Measurements from ENCODE around the gene TPPP2. TPM values are rescaled to one million over a fixed set of nuclear protein-coding genes. Genes with fewer than 3 reads are reported as not detected.

TPPP2 gene
- total RNA-seq, 1 experiment from 2014 or later: not detected

DNA sequence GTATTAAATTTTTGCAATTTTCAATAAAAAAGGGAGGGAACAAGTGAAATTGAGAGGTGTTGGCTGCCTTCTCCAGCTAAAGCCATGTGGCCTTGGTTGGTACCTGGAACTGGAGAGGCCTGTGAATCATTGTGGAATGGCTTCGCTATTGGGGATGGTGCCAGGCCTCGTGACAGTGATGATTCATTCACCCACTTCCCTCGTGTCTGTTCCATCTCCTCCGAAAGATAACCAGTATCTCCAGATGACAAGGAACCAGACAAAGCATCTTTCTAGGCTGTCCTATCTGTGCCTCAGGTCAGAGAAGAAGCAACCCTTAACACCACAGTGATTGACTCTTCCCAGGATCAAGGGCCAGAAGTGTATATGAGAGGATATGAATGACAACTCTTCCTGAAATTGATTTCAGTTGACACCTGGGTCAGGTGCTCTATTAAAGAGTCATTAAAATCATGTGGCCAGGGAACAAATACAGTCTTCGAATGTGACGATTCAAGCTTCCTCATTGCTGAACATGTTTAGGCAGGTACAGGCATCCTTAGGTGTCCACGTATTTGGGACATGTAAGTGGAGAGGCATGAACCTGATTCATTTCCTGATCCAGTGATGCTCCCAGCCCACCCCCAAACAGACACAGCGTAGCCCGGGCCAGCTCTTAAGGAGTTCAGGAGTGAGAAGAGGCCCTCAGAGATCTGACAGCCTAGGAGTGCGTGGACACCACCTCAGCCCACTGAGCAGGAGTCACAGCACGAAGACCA lies 11.8 kb downstream of the TPPP2 start, which contains the start of gene RNASE7:
TSS of gene RNASE7 (plus strand) at position 687 of the 758 bp plus-strand sequence. CDS start 631 bp downstream, outside the sequence.
- CTCF ChIA-PET: no interaction called here
- H3K9me3 ChIP-seq (ENCODE audit: low read length): no peaks in the 10 kb centered on the region
- H3F3A ChIP-seq (ENCODE audit: low read length, unreplicated experiment): no peaks in the 10 kb centered on the region
- no peaks in the 10 kb centered on the region for H3K9me2 ChIP-seq (replicated peaks; ENCODE audit: low read length)
- no peak within 1 kb of the TSS for H3K4me2 ChIP-seq (ENCODE audit: low read length)
- H4K20me1 ChIP-seq (ENCODE audit: low read length): no peaks in the 10 kb centered on the region
- DNase-seq (no peak), ATAC-seq (no peak)
- no peak within 1 kb of the TSS for H2AFZ ChIP-seq (ENCODE audit: low read length)
- H3K4me3 ChIP-seq (ENCODE audit: low read length): no peak within 1 kb of the TSS
- intact Hi-C loops (cut with micrococcal nuclease): loop anchor here (5.0 kb wide), 2 partner anchors 185 to 345 kb away; no protein-coding TSS in a partner anchor
- H3K9ac ChIP-seq (ENCODE audit: low read length): no peak within 1 kb of the TSS
- peaks cover 30% of the 10 kb centered on the region for H3K27me3 ChIP-seq (ENCODE audit: low read length)
- no peaks in the 10 kb centered on the region for H3K79me2 ChIP-seq (ENCODE audit: low read length)
- no peaks in the 10 kb centered on the region for H3K4me1 ChIP-seq (ENCODE audit: insufficient read depth, low read length)
- H3K36me3 ChIP-seq (ENCODE audit: low read depth, low read length): no peaks in the 10 kb centered on the region
- no peak within 1 kb of the TSS for H3K27ac ChIP-seq (ENCODE audit: low read length)
- TF ChIP-seq EZH2 (IDR thresholded peaks at IDR 0.05; ENCODE audit: low read length, unreplicated experiment) (no peak), EZH2phosphoT487 (IDR thresholded peaks at IDR 0.05; ENCODE audit: borderline replicate concordance, low read length) (no peak)
- TF ChIP-seq, protein P1, sequence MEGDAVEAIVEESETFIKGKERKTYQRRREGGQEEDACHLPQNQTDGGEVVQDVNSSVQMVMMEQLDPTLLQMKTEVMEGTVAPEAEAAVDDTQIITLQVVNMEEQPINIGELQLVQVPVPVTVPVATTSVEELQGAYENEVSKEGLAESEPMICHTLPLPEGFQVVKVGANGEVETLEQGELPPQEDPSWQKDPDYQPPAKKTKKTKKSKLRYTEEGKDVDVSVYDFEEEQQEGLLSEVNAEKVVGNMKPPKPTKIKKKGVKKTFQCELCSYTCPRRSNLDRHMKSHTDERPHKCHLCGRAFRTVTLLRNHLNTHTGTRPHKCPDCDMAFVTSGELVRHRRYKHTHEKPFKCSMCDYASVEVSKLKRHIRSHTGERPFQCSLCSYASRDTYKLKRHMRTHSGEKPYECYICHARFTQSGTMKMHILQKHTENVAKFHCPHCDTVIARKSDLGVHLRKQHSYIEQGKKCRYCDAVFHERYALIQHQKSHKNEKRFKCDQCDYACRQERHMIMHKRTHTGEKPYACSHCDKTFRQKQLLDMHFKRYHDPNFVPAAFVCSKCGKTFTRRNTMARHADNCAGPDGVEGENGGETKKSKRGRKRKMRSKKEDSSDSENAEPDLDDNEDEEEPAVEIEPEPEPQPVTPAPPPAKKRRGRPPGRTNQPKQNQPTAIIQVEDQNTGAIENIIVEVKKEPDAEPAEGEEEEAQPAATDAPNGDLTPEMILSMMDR (conservative IDR thresholded peaks at IDR 0.05; ENCODE audit: low read depth, low read length): no peak
- POLR2A ChIA-PET (ENCODE audit: unreplicated experiment): interaction anchor here (0.6 kb wide), 1 partner anchor 60 kb away, joined by 6 read pairs; no protein-coding TSS in a partner anchor
- no TSS peak for BruUV-seq (replicated peaks)

DNA sequence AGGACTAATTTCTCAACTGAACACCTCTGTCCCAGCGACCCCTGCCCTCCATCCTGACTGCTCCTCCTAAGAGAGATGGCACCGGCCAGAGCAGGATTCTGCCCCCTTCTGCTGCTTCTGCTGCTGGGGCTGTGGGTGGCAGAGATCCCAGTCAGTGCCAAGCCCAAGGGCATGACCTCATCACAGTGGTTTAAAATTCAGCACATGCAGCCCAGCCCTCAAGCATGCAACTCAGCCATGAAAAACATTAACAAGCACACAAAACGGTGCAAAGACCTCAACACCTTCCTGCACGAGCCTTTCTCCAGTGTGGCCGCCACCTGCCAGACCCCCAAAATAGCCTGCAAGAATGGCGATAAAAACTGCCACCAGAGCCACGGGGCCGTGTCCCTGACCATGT lies 12.9 kb downstream of the TPPP2 start:
- H3K79me2 ChIP-seq (ENCODE audit: low read length): no peaks in the 10 kb centered on the region
- no peak overlapping the region for H2AFZ ChIP-seq (ENCODE audit: low read length)
- TF ChIP-seq EZH2phosphoT487 (IDR thresholded peaks at IDR 0.05; ENCODE audit: borderline replicate concordance, low read length) (no peak), EZH2 (IDR thresholded peaks at IDR 0.05; ENCODE audit: low read length, unreplicated experiment) (no peak)
- TF ChIP-seq, protein P1 (conservative IDR thresholded peaks at IDR 0.05; ENCODE audit: low read depth, low read length): no peak
- no peak overlapping the region for H3K9ac ChIP-seq (ENCODE audit: low read length)
- no peak overlapping the region for H3K4me2 ChIP-seq (ENCODE audit: low read length)
- H3K27ac ChIP-seq (ENCODE audit: low read length): no peak overlapping the region
- H3K4me3 ChIP-seq (ENCODE audit: low read length): no peak overlapping the region
- ATAC-seq: no peak
- no peaks in the 10 kb centered on the region for H3K36me3 ChIP-seq (ENCODE audit: low read depth, low read length)
- no TSS peak for BruUV-seq (replicated peaks)
- ChIA-PET CTCF (no interaction called here), POLR2A (ENCODE audit: unreplicated experiment) (no interaction called here)
- no peaks in the 10 kb centered on the region for H3K9me3 ChIP-seq (ENCODE audit: low read length)
- intact Hi-C loops (cut with micrococcal nuclease): loop anchor here (5.0 kb wide), 2 partner anchors 186 to 346 kb away; no protein-coding TSS in a partner anchor
- DNase-seq: no peak
- peaks cover 27% of the 10 kb centered on the region for H3K27me3 ChIP-seq (ENCODE audit: low read length)
- no peaks in the 10 kb centered on the region for H4K20me1 ChIP-seq (ENCODE audit: low read length)
- no peaks in the 10 kb centered on the region for H3F3A ChIP-seq (ENCODE audit: low read length, unreplicated experiment)
- no peaks in the 10 kb centered on the region for H3K4me1 ChIP-seq (ENCODE audit: insufficient read depth, low read length)
- no peaks in the 10 kb centered on the region for H3K9me2 ChIP-seq (replicated peaks; ENCODE audit: low read length)
